B cell (primary cell): ENCODE results near the gene ESYT1.

ENCODE experiments used
- EZH2 ChIP-seq: IDR thresholded peaks from 2 replicates; pipeline ENCODE4 v1.6.1; 2012; ENCODE audit warnings: borderline replicate concordance, low read depth, mild to moderate bottlenecking, moderate library complexity, low read length; ENCODE audit not compliant: insufficient read depth, poor library complexity, severe bottlenecking
- TF ChIP-seq, protein P1 (sequence below): fragments of 200-600 bp; IDR thresholded peaks from one replicate; pipeline ENCODE4 v1.8.0; 2022; ENCODE audit warnings: antibody characterized with exemption, mild to moderate bottlenecking

DNA sequence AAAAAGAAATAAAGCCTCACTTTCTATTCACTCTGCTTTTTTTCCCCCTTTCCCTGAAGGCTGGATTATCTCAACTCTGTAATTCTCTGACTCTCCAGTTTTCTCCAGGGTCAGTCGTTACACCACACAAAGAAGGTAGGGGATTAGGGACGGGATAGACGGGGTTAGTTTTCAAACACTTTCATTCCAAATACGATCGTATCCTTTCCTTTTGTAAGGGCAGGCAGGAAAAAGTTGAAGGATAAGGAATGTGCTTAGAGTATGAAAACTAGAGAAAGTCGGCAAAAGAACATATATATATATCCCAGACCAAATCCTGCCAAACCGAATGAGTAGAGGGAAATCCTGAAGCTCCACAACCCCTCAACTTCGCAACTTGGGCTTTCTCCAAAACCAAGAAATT lies 581 bp upstream of the ESYT1 start:
- TF ChIP-seq, protein P1, sequence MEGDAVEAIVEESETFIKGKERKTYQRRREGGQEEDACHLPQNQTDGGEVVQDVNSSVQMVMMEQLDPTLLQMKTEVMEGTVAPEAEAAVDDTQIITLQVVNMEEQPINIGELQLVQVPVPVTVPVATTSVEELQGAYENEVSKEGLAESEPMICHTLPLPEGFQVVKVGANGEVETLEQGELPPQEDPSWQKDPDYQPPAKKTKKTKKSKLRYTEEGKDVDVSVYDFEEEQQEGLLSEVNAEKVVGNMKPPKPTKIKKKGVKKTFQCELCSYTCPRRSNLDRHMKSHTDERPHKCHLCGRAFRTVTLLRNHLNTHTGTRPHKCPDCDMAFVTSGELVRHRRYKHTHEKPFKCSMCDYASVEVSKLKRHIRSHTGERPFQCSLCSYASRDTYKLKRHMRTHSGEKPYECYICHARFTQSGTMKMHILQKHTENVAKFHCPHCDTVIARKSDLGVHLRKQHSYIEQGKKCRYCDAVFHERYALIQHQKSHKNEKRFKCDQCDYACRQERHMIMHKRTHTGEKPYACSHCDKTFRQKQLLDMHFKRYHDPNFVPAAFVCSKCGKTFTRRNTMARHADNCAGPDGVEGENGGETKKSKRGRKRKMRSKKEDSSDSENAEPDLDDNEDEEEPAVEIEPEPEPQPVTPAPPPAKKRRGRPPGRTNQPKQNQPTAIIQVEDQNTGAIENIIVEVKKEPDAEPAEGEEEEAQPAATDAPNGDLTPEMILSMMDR: no peak
- TF ChIP-seq EZH2: no peak
